Stimulated activated naive CD4-positive, alpha-beta T cell treated with Interleukin-2 at 50 U/mL for 16 hours (primary cell): Measurements from ENCODE around the gene TRABD2B.

ENCODE experiments used
- DNase-seq: peaks from one replicate; lab custom pipeline; 2025; lab: John Stamatoyannopoulos, UW

The TRABD2B gene

GRCh38 chr1:47774986-47775834 is 222.0 kb downstream of the TRABD2B start:
- no peak for DNase-seq

- no peak for DNase-seq
These were observed 224.1 kb downstream of the TRABD2B start for GRCh38 chr1:47772960-47773682.

- no peak for DNase-seq
These were observed 224.9 kb downstream of the TRABD2B start for GRCh38 chr1:47772281-47772680.

GRCh38 chr1:47771751-47772150 is 225.4 kb downstream of the TRABD2B start:
- no peak for DNase-seq

- DNase-seq, result no peak
These were observed 227.2 kb downstream of the TRABD2B start for GRCh38 chr1:47769983-47770382.

GRCh38 chr1:47769295-47769694 is 227.9 kb downstream of the TRABD2B start:
- no peak for DNase-seq

GRCh38 chr1:47767741-47768100 is 229.5 kb downstream of the TRABD2B start:
- no peak for DNase-seq

GRCh38 chr1:47766832-47767740 is 230.1 kb downstream of the TRABD2B start:
- no peak for DNase-seq

GRCh38 chr1:47765742-47766485 is 231.3 kb downstream of the TRABD2B start:
- no peak for DNase-seq

GRCh38 chr1:47765236-47765635 is 231.9 kb downstream of the TRABD2B start:
- DNase-seq, result no peak

- no peak for DNase-seq
These were observed 232.6 kb downstream of the TRABD2B start for GRCh38 chr1:47764461-47765046.

- DNase-seq, result no peak
These were observed 233.5 kb downstream of the TRABD2B start for GRCh38 chr1:47763591-47764171.

- DNase-seq, result no peak
These were observed 235.2 kb downstream of the TRABD2B start for GRCh38 chr1:47761974-47762373.

- no peak for DNase-seq
These were observed 235.8 kb downstream of the TRABD2B start for GRCh38 chr1:47761201-47761930.

- DNase-seq, result no peak
These were observed 237.1 kb downstream of the TRABD2B start for GRCh38 chr1:47759936-47760629.

GRCh38 chr1:47759251-47759935 is 237.8 kb downstream of the TRABD2B start:
- no peak for DNase-seq

GRCh38 chr1:47758341-47759250 is 238.6 kb downstream of the TRABD2B start:
- no peak for DNase-seq
